Measurements from ENCODE around the gene CDX1. TPM values are rescaled to one million over a fixed set of nuclear protein-coding genes. Genes with fewer than 3 reads are reported as not detected.

The CDX1 gene
- total RNA-seq, 2 experiments from 2014 or later, result not detected

DNA sequence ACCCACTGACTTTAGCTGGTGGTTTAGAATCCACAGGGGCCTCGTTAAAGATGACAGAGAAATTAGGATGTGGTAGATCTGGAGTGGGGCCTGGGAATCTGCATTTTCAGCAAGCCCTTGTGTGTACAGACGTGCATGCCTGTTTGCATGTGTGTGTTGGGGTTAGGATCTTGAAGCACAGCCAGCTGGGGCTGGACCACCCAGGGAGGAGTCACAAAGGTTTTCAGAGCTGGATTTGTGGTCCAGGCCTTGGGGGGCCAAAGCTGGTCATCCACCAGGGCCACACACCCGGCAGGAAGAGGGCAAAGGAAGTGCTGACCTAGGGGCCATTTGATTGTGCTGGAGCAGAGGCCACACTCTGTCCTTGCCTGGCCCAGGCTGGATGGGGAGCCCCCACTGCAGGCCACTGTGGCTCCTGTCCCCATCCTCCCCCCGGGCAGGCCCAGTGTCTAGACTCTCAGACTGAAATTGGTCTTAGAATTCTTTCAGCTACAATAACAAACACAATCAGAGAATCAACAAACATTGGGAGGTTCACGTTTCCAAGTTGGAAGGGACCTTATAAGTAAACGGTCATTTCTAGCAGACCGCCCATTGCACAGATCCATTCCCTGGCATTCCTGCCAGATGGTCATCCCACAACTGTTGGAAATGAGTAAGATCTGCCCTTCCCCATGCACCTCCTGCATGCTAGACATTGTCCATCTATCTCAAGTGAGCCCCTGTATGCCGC is 10.3 kb downstream of the CDX1 start:
- H3K4me1 Mint-ChIP-seq, result no peaks in the 10 kb centered on the region
- H3K27ac Mint-ChIP-seq, result no peak overlapping the region
- H3K36me3 Mint-ChIP-seq, result no peaks in the 10 kb centered on the region
- no peaks in the 10 kb centered on the region for H3K9me3 Mint-ChIP-seq
- H3K27me3 Mint-ChIP-seq, result peaks cover 8% of the 10 kb centered on the region
- no peak overlapping the region for H3K4me3 Mint-ChIP-seq
- DNase-seq, result no peak

GRCh38 chr5:150177721-150178120 is 11.1 kb downstream of the CDX1 start:
- Mint-ChIP-seq H3K4me3 (no peak overlapping the region), H3K9me3 (no peaks in the 10 kb centered on the region)

DNA sequence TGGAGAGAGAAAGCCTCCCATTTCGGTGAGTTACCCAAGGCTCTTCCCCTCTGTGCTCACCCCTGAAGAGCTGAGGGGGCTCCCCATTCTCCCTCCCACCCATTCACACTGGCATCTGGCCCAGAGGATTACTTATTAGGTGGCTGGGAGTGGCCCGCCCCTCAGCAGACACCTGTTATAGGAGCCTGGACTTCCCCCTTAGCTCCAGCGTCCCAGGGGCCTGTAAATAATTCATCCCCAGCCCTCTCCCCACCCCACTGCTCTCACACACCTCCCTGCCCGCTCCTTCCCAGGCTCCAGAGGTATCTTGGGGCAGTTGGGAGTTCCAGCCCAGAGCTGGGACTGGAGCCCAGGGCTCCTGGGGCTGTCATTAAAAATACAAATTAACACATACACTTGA is 11.7 kb downstream of the CDX1 start:
- Mint-ChIP-seq H3K4me1 (no peaks in the 10 kb centered on the region), H3K4me3 (no peak overlapping the region), H3K9me3 (no peaks in the 10 kb centered on the region), H3K36me3 (no peaks in the 10 kb centered on the region), H3K27ac (no peak overlapping the region), H3K27me3 (peaks cover 5% of the 10 kb centered on the region)
- DNase-seq, result no peak

More at GRCh38 chr5:150177721-150178120, 11.1 kb downstream of the CDX1 start:
- H3K27ac Mint-ChIP-seq, result no peak overlapping the region
- H3K27me3 Mint-ChIP-seq, result peaks cover 8% of the 10 kb centered on the region
- no peak for DNase-seq
- no peaks in the 10 kb centered on the region for H3K4me1 Mint-ChIP-seq
- H3K36me3 Mint-ChIP-seq, result no peaks in the 10 kb centered on the region

DNA sequence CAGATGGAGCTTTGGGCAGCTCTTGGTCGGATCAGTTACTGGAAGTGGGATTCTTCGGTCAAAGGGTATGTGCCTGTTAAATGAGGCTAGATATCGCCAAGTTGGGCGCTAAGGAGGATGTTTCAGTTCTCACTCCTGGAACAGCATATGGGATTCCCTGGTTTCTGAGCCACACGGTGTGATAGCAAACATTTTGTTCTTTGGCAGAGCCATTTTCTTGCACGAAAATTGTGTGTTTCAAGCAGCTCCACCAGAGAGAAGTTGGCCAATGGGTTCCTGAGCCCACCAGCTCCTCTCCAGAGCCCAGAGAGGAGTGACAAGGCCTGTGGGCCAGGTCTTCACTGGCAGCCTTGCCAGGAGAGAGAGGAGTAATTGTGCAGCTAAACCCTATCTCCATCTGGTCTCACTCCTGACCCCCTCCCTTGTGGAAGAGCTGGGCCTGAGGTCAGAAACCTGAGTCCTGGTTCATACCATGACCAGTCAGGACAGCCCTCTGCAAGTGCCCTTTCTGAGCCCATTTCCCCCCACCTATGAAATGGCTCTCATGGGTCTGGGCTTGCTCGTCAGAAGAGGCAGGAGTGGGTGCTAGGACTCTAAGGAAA is 12.5 kb downstream of the CDX1 start:
- Mint-ChIP-seq H3K27me3 (no peaks in the 10 kb centered on the region), H3K4me1 (no peaks in the 10 kb centered on the region), H3K36me3 (no peaks in the 10 kb centered on the region), H3K9me3 (no peaks in the 10 kb centered on the region), H3K4me3 (no peak overlapping the region), H3K27ac (no peak overlapping the region)
- no peak for DNase-seq

DNA sequence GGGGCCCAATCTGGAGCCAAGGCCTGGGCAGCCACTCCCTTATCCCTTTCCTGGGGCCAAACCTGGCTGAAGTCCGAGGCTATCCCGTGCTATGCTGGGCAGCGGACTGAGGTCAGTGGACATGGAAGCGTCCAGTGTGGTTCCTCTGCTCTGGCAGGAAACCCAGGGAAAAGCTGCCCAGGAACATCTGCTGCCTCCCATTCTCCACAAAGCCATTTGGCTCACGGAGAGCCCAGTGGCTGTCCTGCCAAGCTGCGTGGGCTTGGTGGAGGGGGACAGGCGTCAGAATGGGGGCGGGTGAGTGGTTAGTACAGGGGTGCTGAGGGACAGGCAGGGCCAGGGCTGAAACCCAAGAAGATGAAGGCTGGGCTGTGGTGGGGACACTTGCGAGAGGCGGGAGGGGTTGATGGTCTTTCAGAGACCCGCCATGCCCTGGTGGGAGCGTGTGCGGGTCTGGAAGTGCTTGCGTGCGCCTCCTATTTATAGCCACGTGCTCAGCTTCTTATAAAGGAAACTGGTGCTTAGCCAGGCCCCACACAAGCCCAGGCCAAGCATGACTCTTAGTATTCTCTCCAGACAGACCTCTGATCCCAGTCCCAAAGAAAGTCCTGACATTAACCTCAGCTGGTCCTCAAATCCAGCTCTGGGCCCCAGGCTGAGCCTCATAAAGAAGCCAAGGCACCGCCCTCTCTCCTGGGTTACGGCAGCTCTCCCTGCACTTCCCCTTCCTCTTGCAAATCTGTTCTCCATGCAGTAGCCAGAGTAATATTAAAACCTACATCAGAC is 13.9 kb downstream of the CDX1 start:
- H3K27me3 Mint-ChIP-seq, result no peaks in the 10 kb centered on the region
- no peak for DNase-seq

GRCh38 chr5:150181027-150181426 is 14.4 kb downstream of the CDX1 start:
- H3K9me3 Mint-ChIP-seq, result no peaks in the 10 kb centered on the region
- H3K4me1 Mint-ChIP-seq, result no peaks in the 10 kb centered on the region
- no peak for DNase-seq
- no peak overlapping the region for H3K4me3 Mint-ChIP-seq
- no peak overlapping the region for H3K27ac Mint-ChIP-seq
- H3K27me3 Mint-ChIP-seq, result no peaks in the 10 kb centered on the region
- no peaks in the 10 kb centered on the region for H3K36me3 Mint-ChIP-seq

More for the DNA sequence above, 13.9 kb downstream of the CDX1 start:
- Mint-ChIP-seq H3K9me3 (no peaks in the 10 kb centered on the region), H3K27ac (no peak overlapping the region), H3K36me3 (no peaks in the 10 kb centered on the region), H3K4me1 (no peaks in the 10 kb centered on the region), H3K4me3 (no peak overlapping the region)

DNA sequence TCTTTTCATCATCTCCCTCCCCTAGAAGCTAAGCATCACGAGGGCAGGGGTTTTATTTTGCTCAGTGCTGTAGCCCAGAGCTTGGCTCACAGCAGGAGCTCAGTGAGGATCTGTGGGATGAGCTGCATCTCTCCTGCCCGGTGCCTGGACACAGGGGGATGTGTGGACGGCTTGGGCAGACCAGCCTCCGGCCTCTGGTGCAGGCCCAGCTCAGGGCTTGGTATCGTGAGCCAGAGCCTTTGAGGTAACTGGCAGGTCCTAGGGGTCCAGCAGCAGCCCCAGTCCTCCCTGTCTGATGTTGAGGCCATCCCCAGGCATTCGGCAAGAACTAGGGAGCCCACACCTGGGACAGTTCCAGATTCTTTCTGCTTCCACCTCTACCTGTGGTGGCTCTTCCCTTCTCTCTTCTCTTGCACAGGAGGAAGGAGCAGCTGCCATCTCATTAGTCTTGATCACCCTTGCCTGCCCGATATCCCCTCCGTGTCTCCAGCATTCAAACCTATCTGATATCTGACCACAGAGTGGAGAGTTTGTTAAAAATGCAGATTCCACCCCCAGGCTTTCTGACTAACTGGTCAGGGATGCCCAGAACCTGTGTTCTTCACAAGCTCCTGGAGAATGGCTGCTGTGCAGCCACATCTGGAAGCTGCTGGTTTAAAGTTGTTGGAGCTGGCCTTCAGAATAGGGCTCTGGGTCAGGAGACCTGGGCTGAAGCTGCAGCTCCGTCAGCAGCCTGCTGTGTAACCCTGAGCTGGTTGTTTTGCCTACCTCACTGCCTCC is 15.4 kb downstream of the CDX1 start:
- no peak for DNase-seq
- Mint-ChIP-seq H3K4me3 (no peak overlapping the region), H3K9me3 (no peaks in the 10 kb centered on the region), H3K27ac (no peak overlapping the region), H3K4me1 (no peaks in the 10 kb centered on the region), H3K27me3 (no peaks in the 10 kb centered on the region), H3K36me3 (no peaks in the 10 kb centered on the region)

DNA sequence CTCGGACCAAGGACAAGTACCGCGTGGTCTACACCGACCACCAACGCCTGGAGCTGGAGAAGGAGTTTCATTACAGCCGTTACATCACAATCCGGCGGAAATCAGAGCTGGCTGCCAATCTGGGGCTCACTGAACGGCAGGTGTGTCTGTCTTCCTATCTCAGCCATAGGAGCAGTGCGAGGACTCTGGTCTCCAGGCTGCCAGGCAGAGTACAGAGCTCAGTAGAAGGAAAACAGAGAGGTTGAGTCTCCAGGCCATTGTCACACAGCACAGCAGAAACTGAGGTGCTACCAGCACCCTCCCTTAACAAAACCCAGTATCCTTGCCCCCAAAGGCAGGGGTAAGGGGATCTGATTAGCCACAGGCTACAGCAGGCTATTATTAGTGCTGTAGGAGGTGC is 16.2 kb downstream of the CDX1 start:
- Mint-ChIP-seq H3K4me3 (no peak overlapping the region), H3K27me3 (no peaks in the 10 kb centered on the region)

DNA sequence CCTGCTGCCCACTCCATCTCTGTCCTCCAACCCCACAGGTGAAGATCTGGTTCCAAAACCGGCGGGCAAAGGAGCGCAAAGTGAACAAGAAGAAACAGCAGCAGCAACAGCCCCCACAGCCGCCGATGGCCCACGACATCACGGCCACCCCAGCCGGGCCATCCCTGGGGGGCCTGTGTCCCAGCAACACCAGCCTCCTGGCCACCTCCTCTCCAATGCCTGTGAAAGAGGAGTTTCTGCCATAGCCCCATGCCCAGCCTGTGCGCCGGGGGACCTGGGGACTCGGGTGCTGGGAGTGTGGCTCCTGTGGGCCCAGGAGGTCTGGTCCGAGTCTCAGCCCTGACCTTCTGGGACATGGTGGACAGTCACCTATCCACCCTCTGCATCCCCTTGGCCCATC is 16.9 kb downstream of the CDX1 start:
- H3K4me1 Mint-ChIP-seq, result no peaks in the 10 kb centered on the region
- H3K4me3 Mint-ChIP-seq, result no peak overlapping the region
- H3K27me3 Mint-ChIP-seq, result peaks cover 1% of the 10 kb centered on the region
- no peak overlapping the region for H3K27ac Mint-ChIP-seq
- H3K9me3 Mint-ChIP-seq, result no peaks in the 10 kb centered on the region
- no peaks in the 10 kb centered on the region for H3K36me3 Mint-ChIP-seq
- DNase-seq, result no peak

More for the DNA sequence above, 16.2 kb downstream of the CDX1 start:
- no peaks in the 10 kb centered on the region for H3K9me3 Mint-ChIP-seq
- H3K36me3 Mint-ChIP-seq, result no peaks in the 10 kb centered on the region
- no peak for DNase-seq
- H3K4me1 Mint-ChIP-seq, result no peaks in the 10 kb centered on the region
- H3K27ac Mint-ChIP-seq, result no peak overlapping the region

GRCh38 chr5:150184006-150184405 is 17.4 kb downstream of the CDX1 start:
- Mint-ChIP-seq H3K27me3 (peaks cover 7% of the 10 kb centered on the region), H3K36me3 (no peaks in the 10 kb centered on the region), H3K9me3 (no peaks in the 10 kb centered on the region), H3K27ac (no peak overlapping the region), H3K4me3 (no peak overlapping the region), H3K4me1 (no peaks in the 10 kb centered on the region)
- DNase-seq, result no peak

- Mint-ChIP-seq H3K36me3 (no peaks in the 10 kb centered on the region), H3K27ac (no peak overlapping the region), H3K4me1 (no peaks in the 10 kb centered on the region), H3K9me3 (no peaks in the 10 kb centered on the region), H3K4me3 (no peak overlapping the region), H3K27me3 (peaks cover 16% of the 10 kb centered on the region)
- no peak for DNase-seq
These were observed 18.7 kb downstream of the CDX1 start for GRCh38 chr5:150184990-150185912.

DNA sequence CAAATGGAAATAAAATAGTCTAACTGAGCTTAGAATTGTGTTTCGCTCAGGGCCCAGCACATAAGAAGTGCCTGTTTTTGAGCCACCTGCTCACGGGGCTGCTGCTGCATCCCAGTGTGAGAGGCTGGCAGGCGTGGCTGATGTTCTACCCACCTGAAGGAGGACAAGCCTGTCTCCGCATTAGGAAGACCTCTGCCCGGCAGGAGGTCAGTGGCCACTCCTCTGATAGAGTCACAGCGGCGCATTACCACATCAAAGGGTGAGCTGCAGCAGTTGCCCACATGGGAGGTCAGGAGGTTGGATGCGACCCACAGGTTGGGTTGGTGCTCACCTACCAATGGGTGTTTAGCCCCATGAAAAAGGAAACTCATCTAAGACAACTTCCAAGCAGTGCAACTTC is 19.6 kb downstream of the CDX1 start:
- no peak for DNase-seq
- H3K4me1 Mint-ChIP-seq, result no peaks in the 10 kb centered on the region
- H3K36me3 Mint-ChIP-seq, result no peaks in the 10 kb centered on the region
- H3K27me3 Mint-ChIP-seq, result peaks cover 22% of the 10 kb centered on the region
- no peaks in the 10 kb centered on the region for H3K9me3 Mint-ChIP-seq
- H3K27ac Mint-ChIP-seq, result no peak overlapping the region
- H3K4me3 Mint-ChIP-seq, result no peak overlapping the region

DNA sequence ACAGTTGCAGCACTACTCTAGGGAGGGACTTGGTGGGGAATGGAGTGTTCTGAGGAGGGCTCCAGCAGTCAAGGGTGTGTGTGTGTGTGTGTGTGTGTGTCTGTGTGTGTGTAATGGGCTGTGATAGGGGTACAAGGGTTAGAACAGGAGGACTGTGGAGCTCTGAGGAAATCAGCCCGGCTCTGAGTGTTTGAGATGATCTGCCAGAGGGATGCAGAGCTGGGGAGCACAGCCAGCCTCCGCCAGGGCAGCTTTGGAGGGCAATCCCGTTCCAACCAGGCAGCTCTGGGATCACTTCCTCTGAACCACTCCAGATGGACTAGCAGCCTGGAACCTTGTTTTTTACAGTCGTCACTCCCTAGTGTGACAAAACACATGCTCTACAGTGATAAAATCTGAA is 20.3 kb downstream of the CDX1 start:
- no peak for DNase-seq
- no peak overlapping the region for H3K4me3 Mint-ChIP-seq
- H3K4me1 Mint-ChIP-seq, result no peaks in the 10 kb centered on the region
- H3K27me3 Mint-ChIP-seq, result peaks cover 29% of the 10 kb centered on the region
- no peaks in the 10 kb centered on the region for H3K36me3 Mint-ChIP-seq
- H3K27ac Mint-ChIP-seq, result no peak overlapping the region
- H3K9me3 Mint-ChIP-seq, result no peaks in the 10 kb centered on the region

DNA sequence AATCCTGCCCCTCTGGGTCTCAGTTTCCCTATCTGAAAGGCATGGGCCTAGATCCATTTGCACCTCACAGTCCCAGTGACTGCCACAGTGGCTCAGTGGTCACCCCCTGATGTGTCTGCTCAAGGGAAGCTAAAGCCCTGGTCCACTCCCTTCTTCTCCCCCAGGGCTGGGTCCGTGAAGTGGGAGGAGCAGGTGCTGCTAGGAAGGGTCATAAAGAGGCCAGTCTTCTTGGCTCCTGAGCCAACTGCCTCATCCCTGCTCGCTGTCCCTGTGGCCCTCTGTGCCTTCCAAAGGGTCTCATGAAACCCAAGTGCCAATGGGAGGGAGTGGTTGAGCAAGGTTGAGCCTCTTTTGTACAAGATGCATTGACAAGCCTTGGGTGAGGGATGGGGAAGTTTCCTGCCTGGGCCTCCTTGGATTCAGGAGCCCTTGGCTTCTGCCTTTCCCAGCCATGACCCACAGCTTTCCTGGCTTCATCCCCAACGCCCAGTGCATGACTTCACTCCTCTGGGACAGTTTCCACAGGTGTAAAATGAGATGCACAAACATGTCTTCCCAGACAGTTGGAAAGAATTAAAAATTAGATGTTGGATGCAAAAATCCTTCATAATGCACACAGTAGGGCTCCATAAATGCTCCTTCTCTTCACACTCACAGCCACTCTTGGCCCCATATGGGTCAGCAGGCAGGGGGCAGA is 21.7 kb downstream of the CDX1 start:
- no peak for DNase-seq
- H3K27me3 Mint-ChIP-seq, result peaks cover 33% of the 10 kb centered on the region
- H3K9me3 Mint-ChIP-seq, result no peaks in the 10 kb centered on the region
- H3K36me3 Mint-ChIP-seq, result no peaks in the 10 kb centered on the region
- no peaks in the 10 kb centered on the region for H3K4me1 Mint-ChIP-seq
- no peak overlapping the region for H3K27ac Mint-ChIP-seq
- no peak overlapping the region for H3K4me3 Mint-ChIP-seq
